Endothelial cell of hepatic sinusoid (primary cell): ENCODE data around the gene SPAG17.

Source experiments
- in situ Hi-C: cut with HindIII; loops from 2 replicates; pipeline ENCODE4 v1.10.0; 2017; ENCODE audit warnings: low sequenced_read_pairs

SPAG17 gene

DNA sequence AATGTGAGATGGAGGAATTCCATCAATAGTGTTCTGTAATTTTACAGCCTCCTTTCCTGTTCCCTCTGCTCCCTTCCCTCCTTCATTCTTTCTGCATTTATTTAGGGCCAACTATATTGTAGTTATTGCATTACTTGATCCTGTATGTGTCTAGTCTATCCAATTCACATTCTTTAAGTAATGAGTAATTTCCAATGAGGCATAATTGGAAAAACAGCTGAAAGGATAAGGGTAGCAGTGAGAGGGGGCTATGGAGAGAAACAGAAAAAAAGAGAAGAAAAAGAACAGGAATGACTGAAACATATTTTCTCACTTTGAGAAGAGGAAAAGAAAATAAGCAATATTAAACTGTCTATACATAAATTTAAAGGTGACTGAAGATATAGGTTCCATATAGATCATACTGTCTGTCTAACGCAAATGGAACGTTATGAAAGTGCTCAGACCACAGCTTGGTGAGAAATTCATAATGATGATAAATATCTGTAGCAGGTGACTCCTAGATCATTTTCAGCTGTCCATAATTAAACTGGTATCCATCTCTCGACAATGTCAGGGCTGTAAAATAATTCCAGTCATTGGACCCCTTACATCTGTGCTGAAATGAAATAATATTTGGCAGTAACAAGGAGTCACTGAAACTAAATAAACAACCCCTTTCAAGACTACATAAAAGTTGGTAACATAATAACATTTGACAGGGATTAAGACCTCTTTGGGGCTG lies 61.8 kb downstream of the SPAG17 start:
- in situ Hi-C loops, result no loop called here

DNA sequence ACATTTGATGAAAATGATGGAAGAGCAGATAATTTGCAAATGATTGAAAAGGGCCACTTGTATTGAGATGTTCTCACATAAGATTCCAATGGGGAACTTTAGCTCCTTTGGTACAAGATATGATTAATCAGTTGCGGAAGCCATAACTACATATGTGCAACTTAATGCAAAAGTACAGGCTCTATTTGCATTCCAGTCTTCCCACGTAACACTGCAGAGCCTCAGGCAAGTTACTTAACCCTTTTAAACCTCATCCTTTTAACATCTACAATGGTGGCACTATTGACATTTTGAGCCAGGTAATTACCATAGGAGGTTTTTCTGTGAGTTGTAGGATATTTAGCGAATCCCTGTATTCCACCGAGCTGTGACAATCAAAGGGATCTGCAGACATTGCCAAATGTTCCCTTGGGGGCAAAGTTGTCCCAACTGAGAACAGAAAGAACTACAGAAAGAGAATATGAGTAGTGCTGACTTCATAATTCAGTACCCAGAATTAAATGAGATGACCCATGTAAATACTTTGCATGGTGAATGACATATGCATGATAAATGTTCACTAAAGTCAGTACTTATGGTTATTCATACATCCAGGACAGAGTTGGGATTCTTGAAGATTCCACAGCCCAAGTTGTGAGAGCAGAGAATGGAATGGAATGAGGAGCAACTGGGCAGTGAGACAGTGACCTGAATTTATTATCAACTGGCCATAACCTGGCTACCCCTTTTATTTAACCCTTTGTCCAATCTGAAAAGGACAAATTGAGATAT lies 62.6 kb downstream of the SPAG17 start:
- in situ Hi-C loops, result no loop called here

DNA sequence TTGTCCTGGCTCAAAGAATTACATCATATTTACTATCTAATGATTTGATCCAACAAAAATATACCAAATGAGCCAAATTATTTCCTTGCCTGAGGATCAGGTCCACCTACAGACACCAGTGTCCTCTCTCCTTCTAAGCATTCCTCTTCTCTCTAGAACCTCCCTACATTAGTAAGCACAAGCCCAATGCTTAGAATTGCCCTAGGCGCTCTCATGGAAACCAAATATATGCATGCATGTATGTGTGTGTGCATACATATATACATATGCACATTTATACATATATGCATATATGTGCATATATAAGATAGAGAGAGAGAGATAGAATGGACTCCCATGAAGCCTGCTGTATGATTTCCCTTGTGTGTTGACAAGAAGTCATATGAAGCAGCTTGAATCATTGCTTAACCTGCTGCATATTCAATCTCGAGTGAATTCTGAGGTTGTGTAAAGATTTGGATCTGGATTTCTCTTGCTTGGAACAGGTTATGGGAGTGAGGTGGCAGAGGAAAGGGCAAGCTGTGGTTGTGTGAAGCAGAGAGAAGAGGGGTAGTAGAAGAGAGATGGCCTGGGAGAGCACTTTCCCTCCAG lies 66.1 kb downstream of the SPAG17 start:
- in situ Hi-C loops, result no loop called here

DNA sequence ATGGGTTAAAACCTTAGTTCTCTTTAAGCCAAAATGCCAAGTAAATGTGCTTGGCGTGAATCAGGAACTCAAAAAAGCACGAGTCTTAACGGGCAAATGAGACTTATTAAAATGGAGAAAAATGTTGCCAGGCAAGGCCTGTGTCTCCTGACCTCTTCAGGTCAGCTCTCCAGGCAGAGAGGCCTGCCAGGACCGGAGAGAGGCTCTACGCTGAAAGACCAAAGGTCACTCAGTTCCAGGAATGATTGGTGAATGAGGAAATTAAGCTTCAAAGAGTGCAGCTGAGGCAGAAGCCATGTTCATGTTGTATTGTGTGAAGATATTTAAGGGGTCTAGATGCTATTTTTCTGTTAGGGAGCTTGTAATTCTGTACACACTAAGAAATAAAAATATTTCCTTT lies 66.6 kb downstream of the SPAG17 start:
- in situ Hi-C loops, result no loop called here

DNA sequence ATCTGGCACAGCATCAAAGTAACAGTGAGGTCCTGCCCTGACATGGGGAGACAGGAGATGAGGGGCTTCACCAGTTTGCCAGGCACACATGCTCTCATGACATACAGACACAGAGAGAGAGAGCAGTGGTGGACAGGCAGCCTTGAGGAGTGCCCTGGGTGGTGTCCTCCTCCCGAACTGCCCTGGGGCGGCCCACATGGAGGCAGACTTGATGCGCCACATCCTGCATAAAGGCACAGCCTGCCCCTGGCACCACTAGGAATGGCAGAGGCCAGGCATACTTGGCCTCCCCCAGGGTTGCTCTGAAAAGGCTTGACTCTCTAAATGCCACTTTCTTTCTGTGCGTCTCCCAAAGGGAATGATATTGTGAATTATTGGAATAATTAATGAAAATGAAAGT lies 67.5 kb downstream of the SPAG17 start:
- in situ Hi-C loops, result no loop called here

DNA sequence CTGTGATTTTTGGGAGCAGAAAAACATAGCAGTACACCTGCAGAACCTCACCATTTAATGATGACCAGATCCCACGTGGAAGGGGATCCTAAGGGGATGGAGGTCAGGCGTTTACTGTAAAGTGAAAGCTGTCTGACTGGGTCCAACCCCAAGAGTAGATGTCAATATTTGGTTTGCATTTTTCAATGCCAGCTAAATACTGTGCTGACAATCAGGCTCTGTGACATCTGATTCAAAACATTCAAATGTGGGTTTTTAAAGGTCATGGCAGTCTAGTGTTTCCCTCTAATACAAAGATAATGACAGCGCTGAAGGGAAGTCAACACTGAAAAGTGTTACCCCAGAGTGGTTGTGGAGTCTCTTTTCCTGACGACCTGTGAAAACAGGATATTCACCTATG lies 68.1 kb downstream of the SPAG17 start:
- in situ Hi-C loops, result no loop called here

DNA sequence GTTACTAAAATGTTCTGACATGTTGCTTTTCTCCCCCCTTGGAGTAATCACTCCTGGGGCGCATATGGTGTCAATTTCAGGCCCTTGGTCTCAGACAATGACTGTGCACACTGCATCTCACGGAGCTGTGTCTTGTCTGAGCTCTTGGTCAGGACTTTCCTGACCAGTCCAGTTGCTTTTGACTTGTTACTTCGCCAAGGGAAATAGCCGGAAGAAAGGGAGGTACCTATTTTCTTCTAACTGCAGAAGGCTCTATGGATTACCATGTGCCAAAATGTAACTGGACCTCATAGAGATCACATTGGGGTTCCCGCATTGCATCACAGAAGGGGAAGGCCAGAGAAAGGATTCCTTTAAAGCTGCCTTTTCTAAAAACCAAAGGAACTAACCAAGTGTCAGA lies 68.6 kb downstream of the SPAG17 start:
- in situ Hi-C loops, result no loop called here

DNA sequence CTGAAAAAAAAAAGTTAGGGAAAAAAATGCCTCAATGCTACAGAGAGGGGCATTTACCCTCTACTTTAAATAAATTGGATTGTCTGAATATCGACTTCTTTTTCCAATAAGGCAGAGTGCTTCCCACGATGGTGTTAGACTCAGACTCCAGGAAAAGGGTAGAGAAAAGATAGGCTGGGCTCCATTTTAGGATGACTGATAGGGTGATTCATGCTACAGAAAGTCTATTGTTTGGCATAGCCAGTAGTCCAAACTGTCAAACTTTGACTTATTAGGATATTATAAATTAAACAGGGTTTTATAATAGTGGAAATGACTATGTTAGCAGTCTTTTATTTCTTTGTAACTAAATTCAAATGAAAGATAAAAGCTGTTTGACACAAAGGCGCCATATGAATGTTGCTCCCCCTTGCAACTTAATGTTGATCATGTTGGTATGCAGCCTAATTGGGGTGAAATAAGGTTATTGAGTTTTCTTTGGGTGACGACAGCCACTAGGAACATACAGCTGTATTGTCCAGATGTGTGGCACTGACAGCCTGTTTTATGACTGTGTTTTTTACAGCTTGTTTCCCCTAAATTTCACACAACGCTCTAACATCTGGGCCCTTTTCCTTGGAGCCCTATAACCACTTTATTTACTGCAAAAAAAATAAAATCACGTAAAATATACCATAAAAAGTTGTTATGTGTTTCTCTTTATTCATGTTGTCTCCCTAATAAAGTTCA lies 69.3 kb downstream of the SPAG17 start:
- in situ Hi-C loops, result no loop called here

DNA sequence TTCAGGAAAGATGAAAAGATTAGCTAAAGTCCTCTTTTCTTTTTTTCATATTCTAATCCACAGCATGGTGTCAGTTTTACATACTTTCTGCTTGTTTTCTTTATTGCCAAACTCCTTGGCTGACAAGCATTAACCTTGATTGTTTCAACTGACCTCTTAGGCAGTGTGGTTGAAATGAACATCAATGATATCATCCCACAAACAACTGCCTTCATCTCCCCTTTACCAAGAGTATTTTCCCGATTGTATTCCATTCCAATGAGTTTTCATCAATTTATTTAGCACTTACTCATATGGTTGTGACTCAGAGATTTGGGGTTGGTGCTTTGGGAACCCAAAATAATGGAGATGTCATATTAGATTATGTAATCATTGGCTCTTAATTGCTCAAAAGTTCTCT lies 71.8 kb downstream of the SPAG17 start:
- in situ Hi-C loops, result no loop called here

DNA sequence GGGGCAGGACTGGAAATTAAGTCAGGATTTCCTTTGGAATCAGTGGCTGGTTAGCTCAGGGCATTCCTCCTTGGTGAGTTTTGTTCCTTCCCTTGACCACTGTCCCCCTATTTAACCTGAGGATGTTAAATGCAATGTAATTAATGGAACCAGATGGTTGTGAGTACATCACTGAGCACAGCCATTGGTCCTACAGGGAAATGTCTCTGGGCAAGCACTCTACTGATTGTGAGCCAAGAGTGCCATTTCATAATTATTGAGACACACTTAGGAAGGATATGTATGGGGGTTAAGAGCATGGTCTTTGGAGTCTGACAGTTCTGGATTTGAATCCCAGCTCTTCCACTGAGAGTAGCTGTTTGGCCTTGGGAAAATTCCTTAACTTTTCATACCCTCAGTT lies 74.4 kb downstream of the SPAG17 start:
- in situ Hi-C loops, result no loop called here

DNA sequence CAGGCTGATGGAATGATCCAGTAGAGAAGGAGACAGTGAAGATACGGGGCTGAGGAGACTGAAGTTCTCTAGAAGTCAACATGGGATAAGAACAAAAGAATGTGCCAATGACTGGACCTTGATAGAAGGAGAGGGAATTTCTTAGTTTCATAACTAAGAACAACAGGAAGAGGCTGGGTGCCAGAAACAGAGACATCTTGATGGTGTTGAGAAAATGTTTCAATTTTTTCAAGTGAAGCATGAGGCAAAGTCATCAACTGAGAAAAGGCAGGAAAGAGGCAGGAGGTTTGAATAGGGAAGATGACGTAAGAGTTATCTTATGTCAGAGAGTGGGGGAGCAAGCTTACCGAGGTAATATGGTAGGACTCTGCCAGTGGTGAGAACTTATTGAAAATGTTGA lies 80.1 kb downstream of the SPAG17 start:
- in situ Hi-C loops, result loop anchor here (5.0 kb wide), 1 partner anchor 33 kb away; no protein-coding TSS in a partner anchor

DNA sequence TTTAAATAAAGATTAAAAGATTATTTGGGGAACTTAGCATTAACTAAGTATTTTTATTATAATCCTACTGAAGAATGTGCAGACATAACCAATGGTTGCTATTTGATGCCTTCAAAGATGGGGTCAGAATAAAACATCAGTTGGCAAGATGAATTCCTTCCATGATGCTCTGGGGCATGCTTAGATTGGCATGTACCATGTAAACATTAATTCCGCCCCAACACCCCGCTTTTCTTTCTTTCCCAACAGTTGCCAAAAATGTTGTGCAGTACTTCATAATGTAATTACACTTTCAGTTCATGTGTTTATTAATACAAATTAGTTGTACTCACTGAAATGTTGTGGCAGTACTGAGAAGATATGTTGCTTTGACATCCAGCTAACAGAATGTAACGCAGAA lies 82.6 kb downstream of the SPAG17 start:
- in situ Hi-C loops, result no loop called here

DNA sequence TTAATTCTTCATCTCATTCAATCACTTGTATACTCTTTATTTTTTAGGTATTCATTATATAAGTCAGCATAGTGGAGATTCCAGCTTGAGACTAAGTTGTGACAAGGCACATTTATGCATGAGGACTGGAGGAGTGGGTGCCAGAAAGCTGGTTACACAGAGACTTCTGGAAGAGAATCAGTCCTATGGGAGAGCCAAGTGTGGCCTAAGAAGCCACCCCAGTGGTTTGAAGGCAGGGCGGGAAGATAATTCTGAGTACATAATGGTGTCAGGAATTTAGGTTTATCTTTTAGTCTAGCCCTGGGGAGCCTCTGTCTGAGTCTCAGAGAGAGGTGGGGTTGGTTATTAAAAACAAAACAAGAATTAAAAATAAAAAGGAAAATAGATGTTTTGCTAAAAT lies 83.0 kb downstream of the SPAG17 start:
- in situ Hi-C loops, result no loop called here

DNA sequence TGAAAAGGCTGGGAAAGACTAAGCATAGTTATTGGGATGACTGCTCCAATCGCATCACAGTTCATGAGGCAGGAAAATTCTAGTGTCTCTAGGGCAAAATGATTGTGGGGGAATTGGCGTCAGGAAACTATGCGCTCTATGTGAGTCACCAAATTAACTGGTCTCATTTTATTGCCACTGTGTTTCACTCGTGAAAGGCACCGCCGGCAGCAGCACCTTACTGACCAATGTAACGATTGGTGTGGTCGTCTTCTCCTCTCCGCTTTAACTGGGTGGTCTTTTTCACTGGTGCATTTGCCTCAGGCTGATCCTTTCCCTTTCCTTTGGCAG lies 83.5 kb downstream of the SPAG17 start:
- in situ Hi-C loops, result no loop called here

DNA sequence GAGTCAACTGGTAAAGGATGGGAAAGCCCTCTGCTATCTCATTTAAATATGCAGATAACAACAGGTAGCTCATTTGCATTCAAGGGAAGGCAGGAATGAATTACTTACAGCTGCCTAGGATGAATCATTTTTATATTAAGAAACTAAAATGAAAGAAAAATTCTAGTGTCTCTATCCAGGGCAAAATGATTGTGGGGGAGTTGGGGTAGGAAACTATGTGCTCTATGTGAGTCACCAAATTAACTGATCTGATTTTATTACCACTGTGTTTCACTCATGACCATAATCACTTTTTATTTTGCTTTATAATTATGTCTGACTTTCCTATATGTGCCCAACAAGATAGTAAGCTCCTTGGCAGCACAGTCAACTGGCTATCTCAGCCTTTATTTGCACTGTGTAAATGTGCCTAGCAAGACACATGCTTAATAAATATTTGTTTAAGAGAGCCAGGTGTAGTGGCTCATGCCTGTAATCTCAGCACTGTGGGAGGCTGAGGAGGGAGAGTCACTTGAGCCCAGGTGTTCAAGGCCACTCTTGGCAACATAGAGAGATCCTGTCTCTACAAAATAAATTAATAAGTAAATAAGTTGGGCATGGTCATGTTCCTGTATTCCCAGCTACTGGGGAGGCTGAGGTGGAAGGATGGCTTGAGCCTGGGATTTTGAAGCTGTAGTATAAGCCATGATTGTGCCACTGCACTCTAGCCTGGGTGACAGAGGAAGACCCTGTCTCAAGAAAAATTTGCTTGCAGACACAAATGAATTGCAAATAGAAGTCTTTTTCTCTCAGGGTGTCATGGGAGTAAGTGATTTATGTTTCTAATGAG lies 84.1 kb downstream of the SPAG17 start:
- in situ Hi-C loops, result no loop called here

DNA sequence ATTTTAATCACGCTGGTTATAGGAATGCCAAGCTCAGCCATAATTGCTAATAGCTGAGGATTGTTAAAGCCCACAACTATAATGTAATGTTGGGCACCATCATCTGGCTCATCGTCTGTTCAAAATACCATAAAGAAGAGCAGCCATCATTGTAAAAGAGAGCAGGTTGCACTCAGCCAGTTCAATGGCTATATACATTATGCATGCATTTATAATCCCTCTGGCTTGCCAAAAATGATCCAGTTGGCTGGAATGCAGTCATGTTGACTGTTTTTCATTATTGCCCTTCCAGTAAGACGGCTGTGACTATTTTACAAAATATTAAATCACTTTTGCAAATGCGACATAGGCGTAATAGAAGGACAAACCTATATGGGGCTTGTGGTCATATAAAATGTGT lies 85.3 kb downstream of the SPAG17 start:
- in situ Hi-C loops, result no loop called here

DNA sequence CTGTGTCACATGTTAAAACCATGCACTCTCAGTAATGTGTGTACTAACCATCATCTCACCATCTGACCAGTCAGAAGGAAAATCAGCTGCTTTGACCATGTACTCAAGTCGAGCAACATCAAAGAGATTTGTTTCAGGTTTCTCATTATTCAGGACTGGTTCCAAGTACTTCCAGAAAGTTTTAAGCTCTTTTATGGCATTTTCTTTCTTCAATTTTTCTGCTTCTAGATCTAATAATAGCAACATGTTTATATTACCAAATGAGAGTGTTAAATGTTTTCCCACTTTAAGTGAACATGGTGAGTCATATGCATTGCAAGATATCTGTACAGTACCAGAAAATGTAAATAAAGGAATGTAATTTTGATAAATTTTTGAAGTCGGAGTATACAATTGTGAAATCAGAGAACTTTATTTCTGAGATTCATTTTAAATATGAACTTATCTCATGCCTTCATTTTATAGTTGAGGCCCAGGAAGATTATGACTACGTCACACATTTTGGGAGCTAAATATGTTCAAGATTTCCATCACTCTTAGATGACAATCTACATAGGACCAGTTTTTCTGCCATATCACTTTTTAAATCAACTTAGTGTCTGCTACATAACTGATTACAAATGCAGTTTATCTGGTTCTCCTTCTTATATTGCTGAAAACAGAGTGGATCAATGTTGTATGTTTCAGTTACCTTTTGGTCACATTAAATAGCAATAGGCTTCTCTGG lies 87.2 kb downstream of the SPAG17 start:
- in situ Hi-C loops, result no loop called here

DNA sequence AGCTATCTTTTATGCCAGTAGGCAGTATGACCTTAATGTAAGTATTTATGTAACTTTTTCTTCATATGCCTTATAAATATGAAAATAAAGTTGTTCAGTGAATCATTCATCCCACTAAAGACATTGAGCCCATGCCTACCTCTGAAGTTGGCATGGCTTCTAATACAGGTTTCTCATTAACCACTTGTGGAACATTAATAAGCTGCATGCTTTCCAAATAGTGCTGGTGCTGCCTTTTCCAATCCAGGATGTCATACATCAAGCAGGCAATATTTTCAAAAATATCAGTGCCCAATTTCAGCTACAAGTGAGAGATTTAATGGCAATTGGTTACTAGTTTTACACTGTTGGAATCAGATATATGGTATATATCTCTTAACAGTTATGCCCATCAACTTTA lies 92.0 kb downstream of the SPAG17 start:
- in situ Hi-C loops, result no loop called here

DNA sequence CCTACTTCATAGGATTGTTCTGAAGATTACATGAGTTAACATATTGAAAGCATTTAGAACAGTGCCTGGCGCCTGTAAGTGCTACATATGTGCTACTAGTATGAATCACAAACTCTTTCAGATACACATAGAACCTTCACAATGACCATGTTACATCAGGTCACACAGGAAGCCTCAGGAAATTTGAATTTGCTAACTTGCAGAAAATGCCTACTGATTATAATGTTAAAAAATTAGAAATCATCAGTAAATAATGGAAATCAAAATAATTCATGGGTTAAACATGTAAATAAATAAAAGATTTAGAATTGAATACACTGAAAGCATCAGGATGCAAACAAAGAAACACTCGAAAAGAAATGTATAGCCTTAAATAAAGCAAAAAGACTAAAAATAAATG lies 94.9 kb downstream of the SPAG17 start:
- in situ Hi-C loops, result no loop called here

DNA sequence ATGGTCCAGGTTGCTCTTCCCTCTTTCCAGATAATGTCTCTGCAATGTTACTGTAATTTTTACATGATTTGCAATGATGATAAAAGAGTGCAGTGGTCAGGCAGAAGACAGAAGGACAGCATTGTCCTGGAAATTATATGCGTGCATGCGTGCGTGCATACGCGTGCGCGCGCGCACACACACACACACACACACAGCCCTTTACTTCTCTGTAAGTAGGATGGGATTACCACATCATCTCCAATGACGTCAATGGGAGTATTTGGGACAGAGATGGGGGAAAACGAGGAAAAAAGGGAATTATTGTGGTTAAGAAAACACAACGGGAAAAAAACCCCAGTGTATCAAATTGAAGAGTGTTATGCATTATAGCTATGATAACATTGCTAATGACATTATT lies 99.7 kb downstream of the SPAG17 start:
- in situ Hi-C loops, result no loop called here
